Nephron (organoid): ENCODE data around the gene LRRC25.
"Not testable (repeated sequence)": the region's sequence is repeated elsewhere in the genome, so short reads cannot be mapped to it uniquely, and the experiment has no call there.

Experiments used
- H3K27ac Mint-ChIP-seq, 3 experiments: 2 replicates each; pipeline ENCODE4 v1.8.0; 2020; ENCODE audit warnings: mixed read lengths in 3 of 3, mild to moderate bottlenecking in 2 of 3, moderate library complexity in 1 of 3
- H3K27me3 Mint-ChIP-seq: 2 replicates; pipeline ENCODE4 v1.8.0; 2021; ENCODE audit warnings: low read depth, mild to moderate bottlenecking, moderate library complexity, mixed read lengths
- H3K36me3 Mint-ChIP-seq: 2 replicates; pipeline ENCODE4 v1.8.0; 2020; ENCODE audit warnings: low read depth, mixed read lengths
- H3K4me1 Mint-ChIP-seq: 2 replicates; pipeline ENCODE4 v1.8.0; 2020; ENCODE audit warnings: mixed read lengths
- H3K4me3 Mint-ChIP-seq, 3 experiments: 2 replicates each; pipeline ENCODE4 v1.8.0; 2020; ENCODE audit warnings: mild to moderate bottlenecking in 3 of 3, mixed read lengths in 3 of 3, moderate library complexity in 2 of 3
- H3K9me3 Mint-ChIP-seq: 2 replicates; pipeline ENCODE4 v1.8.0; 2020; ENCODE audit warnings: mixed read lengths
- TF ChIP-seq, protein P1 (sequence below), 3 experiments: fragments of 200-600 bp; sonication (generic); IDR thresholded peaks; one replicate each; pipeline ENCODE4 v1.5.0; 2021; ENCODE audit warnings: antibody characterized with exemption in 3 of 3; ENCODE audit not compliant: unreplicated experiment in 3 of 3

LRRC25 gene

DNA sequence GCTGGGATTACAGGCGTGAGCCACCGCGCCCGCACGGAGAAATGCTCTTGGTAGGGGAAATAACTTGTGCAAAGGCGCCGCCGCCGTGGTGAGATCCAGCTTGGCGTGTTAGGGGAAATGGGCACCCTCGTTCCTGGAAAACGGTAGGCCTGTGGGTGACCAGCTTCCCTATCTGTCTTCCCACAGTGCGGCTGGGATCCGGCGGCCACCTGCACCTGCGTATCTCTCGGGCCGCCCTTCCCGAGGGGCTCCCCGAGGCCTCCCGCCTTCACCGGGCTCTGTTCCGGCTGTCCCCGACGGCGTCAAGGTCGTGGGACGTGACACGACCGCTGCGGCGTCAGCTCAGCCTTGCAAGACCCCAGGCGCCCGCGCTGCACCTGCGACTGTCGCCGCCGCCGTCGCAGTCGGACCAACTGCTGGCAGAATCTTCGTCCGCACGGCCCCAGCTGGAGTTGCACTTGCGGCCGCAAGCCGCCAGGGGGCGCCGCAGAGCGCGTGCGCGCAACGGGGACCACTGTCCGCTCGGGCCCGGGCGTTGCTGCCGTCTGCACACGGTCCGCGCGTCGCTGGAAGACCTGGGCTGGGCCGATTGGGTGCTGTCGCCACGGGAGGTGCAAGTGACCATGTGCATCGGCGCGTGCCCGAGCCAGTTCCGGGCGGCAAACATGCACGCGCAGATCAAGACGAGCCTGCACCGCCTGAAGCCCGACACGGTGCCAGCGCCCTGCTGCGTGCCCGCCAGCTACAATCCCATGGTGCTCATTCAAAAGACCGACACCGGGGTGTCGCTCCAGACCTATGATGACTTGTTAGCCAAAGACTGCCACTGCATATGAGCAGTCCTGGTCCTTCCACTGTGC is 9.1 kb downstream of the LRRC25 start:
- Mint-ChIP-seq H3K27me3 (peaks cover 24% of the 10 kb centered on the region), H3K36me3 (no peaks in the 10 kb centered on the region), H3K9me3 (no peaks in the 10 kb centered on the region), H3K4me3 (peak overlapping the region in 2 of 3 experiments; percentile 51 to 62), H3K4me1 (peaks cover 12% of the 10 kb centered on the region), H3K27ac (no peak overlapping the region)
- TF ChIP-seq, protein P1, sequence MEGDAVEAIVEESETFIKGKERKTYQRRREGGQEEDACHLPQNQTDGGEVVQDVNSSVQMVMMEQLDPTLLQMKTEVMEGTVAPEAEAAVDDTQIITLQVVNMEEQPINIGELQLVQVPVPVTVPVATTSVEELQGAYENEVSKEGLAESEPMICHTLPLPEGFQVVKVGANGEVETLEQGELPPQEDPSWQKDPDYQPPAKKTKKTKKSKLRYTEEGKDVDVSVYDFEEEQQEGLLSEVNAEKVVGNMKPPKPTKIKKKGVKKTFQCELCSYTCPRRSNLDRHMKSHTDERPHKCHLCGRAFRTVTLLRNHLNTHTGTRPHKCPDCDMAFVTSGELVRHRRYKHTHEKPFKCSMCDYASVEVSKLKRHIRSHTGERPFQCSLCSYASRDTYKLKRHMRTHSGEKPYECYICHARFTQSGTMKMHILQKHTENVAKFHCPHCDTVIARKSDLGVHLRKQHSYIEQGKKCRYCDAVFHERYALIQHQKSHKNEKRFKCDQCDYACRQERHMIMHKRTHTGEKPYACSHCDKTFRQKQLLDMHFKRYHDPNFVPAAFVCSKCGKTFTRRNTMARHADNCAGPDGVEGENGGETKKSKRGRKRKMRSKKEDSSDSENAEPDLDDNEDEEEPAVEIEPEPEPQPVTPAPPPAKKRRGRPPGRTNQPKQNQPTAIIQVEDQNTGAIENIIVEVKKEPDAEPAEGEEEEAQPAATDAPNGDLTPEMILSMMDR (IDR thresholded peaks at IDR 0.05; ENCODE audit: unreplicated experiment in 3 of 3): peak; percentile 100

DNA sequence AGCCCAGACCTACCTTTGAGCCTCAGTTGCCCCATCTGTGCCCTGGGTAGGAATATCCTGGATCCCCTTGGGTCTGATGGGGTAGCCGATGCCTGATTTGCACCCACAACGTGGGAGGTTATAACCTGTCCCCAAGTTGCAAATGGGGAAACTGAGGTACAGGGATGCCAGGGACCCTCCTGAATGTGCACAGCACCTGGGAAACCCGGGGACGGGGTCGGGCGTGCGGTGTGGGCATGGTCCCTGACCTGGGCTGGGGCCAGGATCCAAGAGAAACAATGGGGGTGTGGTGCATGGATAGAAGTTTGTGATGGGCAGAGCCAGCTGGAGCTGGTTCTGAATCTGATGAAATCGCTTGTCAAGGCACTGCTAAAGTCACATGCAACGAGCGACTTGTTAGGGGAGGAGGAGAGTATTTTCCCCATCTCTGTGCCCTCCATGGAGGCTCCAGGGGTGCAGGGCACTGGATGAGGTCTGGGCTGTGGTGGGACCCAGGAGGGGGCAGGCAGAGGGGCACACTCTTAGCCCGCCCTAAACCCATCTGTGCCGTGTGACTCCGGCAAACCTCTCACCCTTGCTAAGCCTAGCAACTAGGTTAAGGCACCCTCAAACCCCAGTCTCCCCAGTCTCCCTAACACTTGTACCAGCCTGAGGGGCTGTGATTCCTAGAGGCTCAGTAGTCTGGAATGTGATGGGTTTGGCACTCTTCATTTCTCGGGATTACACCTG is 10.7 kb downstream of the LRRC25 start:
- H3K27me3 Mint-ChIP-seq: peaks cover 20% of the 10 kb centered on the region
- H3K4me3 Mint-ChIP-seq: peak overlapping the region; percentile 62 to 75 (median 68)
- peaks cover 12% of the 10 kb centered on the region for H3K4me1 Mint-ChIP-seq
- peak overlapping the region in 1 of 3 experiments; percentile 78 for H3K27ac Mint-ChIP-seq
- TF ChIP-seq, protein P1 (IDR thresholded peaks at IDR 0.05; ENCODE audit: unreplicated experiment in 3 of 3): no peak
- H3K36me3 Mint-ChIP-seq: no peaks in the 10 kb centered on the region
- H3K9me3 Mint-ChIP-seq: no peaks in the 10 kb centered on the region

GRCh38 chr19:18385675-18386542 is 11.5 kb downstream of the LRRC25 start, which contains the start of gene GDF15:
Gene GDF15 (plus strand): TSS chr19:18386158. CDS start chr19:18386190, 32 bp downstream.
- Mint-ChIP-seq H3K9me3 (no peaks in the 10 kb centered on the region), H3K36me3 (no peaks in the 10 kb centered on the region), H3K27me3 (peaks cover 17% of the 10 kb centered on the region), H3K27ac (peak within 1 kb of the TSS; percentile 38 to 79 (median 78)), H3K4me1 (peaks cover 12% of the 10 kb centered on the region), H3K4me3 (peak within 1 kb of the TSS; percentile 68 to 75 (median 72))
- TF ChIP-seq, protein P1 (IDR thresholded peaks at IDR 0.05; ENCODE audit: unreplicated experiment in 3 of 3): peak; percentile 41 to 55 (median 46)

DNA sequence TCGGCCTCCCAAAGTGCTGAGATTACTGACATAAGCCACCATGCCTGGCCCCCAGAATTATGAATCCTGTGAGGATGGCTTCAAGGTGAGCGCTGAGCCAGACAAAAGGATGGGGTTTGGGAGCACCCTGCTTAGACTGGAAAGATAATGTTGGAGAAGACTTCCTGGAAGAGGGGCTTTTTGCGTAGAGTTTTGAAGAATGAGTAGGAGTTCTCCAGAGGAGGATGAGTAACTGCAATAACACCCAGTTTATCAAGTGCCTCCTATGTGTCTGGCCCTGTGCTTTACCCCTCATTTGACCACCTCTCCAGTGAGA is 12.1 kb downstream of the LRRC25 start:
- H3K9me3 Mint-ChIP-seq: no peaks in the 10 kb centered on the region
- peaks cover 14% of the 10 kb centered on the region for H3K27me3 Mint-ChIP-seq
- TF ChIP-seq, protein P1 (IDR thresholded peaks at IDR 0.05; ENCODE audit: unreplicated experiment in 3 of 3): no peak
- peak overlapping the region; percentile 38 to 79 (median 78) for H3K27ac Mint-ChIP-seq
- no peak overlapping the region for H3K4me3 Mint-ChIP-seq
- no peaks in the 10 kb centered on the region for H3K36me3 Mint-ChIP-seq
- peaks cover 13% of the 10 kb centered on the region for H3K4me1 Mint-ChIP-seq

DNA sequence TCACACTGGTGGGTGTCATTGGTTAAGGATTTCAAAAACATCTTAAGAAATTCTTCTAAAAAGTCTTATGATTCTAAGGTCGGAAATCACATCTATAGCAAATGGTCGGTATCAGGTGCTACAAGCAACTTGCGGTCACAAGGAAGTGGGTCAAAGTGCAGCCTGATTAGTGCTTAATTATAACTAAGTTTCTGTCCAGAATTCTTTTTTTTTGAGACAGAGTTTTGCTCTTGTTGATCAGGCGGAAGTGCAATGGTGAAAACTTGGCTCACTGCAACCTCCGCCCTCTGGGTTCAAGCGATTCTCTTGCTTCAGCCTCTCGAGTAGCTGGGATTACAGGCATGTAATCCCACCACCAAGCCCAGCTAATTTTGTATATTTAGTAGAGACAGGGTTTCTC is 12.6 kb downstream of the LRRC25 start:
- Mint-ChIP-seq H3K36me3 (no peaks in the 10 kb centered on the region), H3K27ac (peak overlapping the region in 2 of 3 experiments; percentile 62 to 71), H3K4me1 (peaks cover 18% of the 10 kb centered on the region), H3K9me3 (no peaks in the 10 kb centered on the region), H3K27me3 (peaks cover 14% of the 10 kb centered on the region), H3K4me3 (no peak overlapping the region)
- TF ChIP-seq, protein P1 (IDR thresholded peaks at IDR 0.05; ENCODE audit: unreplicated experiment in 3 of 3): no peak

DNA sequence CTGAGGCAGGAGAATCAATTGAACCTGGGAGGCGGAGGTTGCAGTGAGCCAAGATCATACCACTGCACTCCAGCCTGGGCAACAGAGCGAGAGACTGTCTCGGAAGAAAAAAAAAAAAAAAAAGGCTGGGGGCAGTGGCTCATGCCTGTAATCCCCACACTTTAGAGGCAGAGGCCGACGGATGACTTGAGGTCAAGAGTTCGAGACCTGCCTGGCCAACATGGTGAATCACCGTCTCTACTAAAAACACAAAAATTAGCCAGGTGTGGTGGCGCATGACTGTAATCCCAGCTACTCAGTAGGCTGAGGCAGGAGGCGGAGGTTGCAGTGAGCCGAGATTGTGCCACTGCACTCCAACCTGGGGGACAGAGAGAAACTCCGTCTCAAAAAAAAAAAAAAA is 13.8 kb downstream of the LRRC25 start:
- H3K4me3 Mint-ChIP-seq, H3K36me3 Mint-ChIP-seq, H3K9me3 Mint-ChIP-seq, H3K27ac Mint-ChIP-seq: not testable (repeated sequence)
- peaks cover 18% of the 10 kb centered on the region for H3K4me1 Mint-ChIP-seq
- peaks cover 14% of the 10 kb centered on the region for H3K27me3 Mint-ChIP-seq
